Coronary artery (tissue), 2 donors: ENCODE data around the gene DDHD1.

Experiments
- DNase-seq: peaks from one replicate; pipeline ENCODE4 v3.0.0-alpha.2; 2017; ENCODE audit warnings: low spot score
- H3K27ac ChIP-seq, 2 donors: fragments of 200-600 bp; sonication (generic); one replicate each; pipeline ENCODE4 v1.5.1; 2016 to 2019
- H3K4me3 ChIP-seq: fragments of 200-600 bp; sonication (generic); 2 replicates; pipeline ENCODE4 v1.5.1; 2016; ENCODE audit warnings: mild to moderate bottlenecking, moderate library complexity
- TF ChIP-seq, protein P1 (sequence below): fragments of 200-600 bp; sonication (generic); IDR thresholded peaks from one replicate; pipeline ENCODE4 v1.5.1; 2019; ENCODE audit warnings: antibody characterized with exemption

DDHD1 gene

DNA sequence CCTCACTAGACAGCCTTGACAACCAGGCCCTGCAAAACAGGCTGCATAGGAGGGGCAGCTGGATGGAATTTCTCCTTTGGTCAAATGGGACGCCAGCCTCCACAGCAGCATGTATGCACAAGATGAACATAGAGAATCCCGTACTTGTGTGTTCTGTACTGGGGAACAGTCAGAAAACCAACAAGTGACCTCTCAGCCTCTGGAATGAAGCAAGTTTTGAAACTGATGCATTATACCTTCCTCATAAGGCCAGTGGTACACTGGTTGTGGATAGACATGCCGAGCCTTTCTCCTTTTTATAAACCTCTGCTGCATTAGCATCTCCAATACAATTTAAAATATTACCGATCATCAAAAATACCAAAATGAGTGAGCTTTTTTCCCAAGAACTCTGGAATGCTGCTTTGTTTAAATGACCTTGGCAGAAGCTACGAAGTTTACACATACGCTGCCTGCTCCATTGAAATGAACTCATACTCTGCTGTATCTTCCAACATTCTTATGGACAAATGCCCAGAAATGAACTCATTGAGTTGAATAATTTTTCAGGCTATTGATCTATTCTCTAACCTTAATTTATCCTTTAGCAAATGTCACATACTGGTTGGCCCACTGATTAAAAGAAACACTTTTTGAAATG, 154.6 kb downstream of the DDHD1 start:
- no peak for DNase-seq

DNA sequence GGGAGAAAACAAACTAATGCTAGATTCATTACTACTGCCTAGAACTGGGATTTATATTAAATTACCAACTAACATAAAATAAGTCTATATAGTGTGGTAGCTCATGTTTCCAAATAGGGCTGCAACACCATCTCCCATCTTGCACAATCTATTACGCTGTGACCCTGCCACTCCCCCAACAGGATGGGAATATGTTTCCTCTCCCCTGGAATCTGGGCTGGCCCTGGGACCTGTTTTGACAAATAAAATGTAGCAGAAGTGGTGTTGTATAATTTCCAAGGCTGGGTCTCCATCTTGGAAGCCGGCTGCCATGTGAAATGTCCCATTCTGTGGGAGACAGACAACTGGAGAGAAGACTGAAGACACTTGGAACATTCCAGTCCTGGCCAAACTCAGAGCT, 156.6 kb downstream of the DDHD1 start:
- no peak overlapping the region for H3K27ac ChIP-seq

More for the DNA sequence above, 154.6 kb downstream of the DDHD1 start:
- TF ChIP-seq, protein P1, sequence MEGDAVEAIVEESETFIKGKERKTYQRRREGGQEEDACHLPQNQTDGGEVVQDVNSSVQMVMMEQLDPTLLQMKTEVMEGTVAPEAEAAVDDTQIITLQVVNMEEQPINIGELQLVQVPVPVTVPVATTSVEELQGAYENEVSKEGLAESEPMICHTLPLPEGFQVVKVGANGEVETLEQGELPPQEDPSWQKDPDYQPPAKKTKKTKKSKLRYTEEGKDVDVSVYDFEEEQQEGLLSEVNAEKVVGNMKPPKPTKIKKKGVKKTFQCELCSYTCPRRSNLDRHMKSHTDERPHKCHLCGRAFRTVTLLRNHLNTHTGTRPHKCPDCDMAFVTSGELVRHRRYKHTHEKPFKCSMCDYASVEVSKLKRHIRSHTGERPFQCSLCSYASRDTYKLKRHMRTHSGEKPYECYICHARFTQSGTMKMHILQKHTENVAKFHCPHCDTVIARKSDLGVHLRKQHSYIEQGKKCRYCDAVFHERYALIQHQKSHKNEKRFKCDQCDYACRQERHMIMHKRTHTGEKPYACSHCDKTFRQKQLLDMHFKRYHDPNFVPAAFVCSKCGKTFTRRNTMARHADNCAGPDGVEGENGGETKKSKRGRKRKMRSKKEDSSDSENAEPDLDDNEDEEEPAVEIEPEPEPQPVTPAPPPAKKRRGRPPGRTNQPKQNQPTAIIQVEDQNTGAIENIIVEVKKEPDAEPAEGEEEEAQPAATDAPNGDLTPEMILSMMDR, result no peak
- Histone ChIP-seq H3K27ac (no peak overlapping the region), H3K4me3 (no peak overlapping the region)

GRCh38 chr14:52995998-52996397, 157.1 kb downstream of the DDHD1 start:
- no peak overlapping the region for H3K4me3 ChIP-seq
- TF ChIP-seq, protein P1, result no peak
- no peak overlapping the region for H3K27ac ChIP-seq
- no peak for DNase-seq

More for the DNA sequence above, 156.6 kb downstream of the DDHD1 start:
- DNase-seq, result no peak
- no peak overlapping the region for H3K4me3 ChIP-seq
- TF ChIP-seq, protein P1, result no peak

- TF ChIP-seq, protein P1, result no peak
- DNase-seq, result no peak
- H3K27ac ChIP-seq, result no peak overlapping the region
- H3K4me3 ChIP-seq, result no peak overlapping the region
These were observed 160.8 kb downstream of the DDHD1 start for GRCh38 chr14:52992236-52992870.

GRCh38 chr14:52988139-52988538, 165.0 kb downstream of the DDHD1 start:
- Histone ChIP-seq H3K4me3 (no peak overlapping the region), H3K27ac (no peak overlapping the region)
- TF ChIP-seq, protein P1, result no peak
- DNase-seq, result no peak

DNA sequence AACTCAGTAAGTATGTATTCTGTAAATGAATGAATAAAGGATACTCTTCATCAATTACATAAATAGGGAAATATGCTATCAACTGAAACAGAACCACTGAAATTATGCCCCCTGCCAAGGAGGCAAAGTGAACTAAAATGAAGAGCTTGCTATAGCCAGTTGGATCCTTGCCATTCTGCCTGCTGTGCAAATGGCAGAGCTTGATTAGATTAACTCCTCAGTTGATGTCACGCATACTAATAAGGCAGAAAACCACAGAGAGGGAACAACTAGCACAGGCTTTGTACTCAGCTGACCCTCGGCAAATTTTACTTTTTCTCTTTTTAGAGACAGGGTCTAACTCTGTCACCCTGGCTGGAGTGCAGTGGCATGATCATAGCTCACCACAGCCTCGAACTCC, 165.6 kb downstream of the DDHD1 start:
- no peak overlapping the region for H3K27ac ChIP-seq
- H3K4me3 ChIP-seq, result no peak overlapping the region
- TF ChIP-seq, protein P1, result no peak
- DNase-seq, result no peak

DNA sequence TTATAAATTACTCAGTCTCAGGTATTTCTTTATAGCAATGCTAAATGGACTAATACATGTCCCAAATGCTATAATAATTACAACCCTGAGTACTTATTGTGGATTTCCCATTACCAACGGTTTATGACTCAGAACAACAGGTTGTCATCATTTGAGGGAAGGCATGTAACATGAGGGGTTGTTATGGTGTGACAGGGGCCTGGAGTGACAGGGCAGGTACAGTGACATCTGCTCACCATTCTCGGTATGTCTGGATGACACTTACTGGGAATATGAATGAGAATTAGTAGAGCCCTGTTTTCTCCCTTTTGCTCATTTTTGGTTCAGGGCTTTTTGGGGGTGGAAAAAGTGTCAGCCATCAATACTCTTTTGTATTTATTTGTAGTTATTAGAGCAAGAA, 166.1 kb downstream of the DDHD1 start:
- TF ChIP-seq, protein P1, result no peak
- no peak for DNase-seq
- Histone ChIP-seq H3K4me3 (no peak overlapping the region), H3K27ac (no peak overlapping the region)
